ENCODE data around the gene RXRA. TPM values are rescaled to one million over a fixed set of nuclear protein-coding genes. Genes with fewer than 3 reads are reported as not detected.
A peak's percentile ranks its signal among the peaks of the same experiment; 100 is the strongest.

RXRA gene
- total RNA-seq, 1 experiment from 2014 or later = 17.2 TPM

DNA sequence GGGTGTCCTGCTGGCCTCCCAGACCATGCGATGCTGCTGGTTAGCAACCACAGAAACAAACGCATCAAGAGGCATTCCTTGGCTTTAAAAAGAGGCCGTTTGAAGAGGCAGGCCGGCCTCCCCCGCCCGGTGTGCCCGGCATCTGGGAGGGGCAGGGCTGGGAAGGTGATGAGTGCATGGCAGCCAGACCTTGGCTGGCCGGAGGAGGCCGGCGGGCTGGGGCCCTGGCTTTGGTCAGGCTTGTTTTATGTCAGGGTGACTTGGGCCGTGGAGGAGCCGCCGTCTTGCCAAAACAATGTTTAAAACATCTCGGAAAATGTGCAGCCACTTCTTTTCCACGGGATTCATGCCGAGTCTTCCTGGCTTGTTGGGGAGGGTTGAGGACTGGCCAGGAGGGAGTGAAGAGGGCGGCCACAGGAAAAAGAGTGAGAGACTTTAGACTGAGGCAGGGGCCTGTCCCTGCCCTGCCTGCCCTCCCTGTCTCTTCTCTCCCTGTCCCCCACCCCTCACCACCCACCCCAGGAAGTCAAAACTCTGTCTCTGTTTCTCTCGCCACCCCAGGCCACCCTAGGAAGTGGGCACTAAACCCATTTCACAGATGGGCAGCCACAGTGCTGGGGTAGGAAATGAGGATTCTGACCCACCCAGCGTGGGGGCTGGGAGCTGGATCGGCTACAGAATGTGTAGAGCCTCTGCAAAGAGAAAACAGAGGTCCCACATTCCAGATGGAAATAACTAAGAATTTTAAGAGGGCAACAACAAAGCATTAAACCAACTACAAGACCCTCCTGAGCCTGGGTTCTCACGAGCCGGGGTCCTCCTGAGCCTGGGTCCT, 143.0 kb downstream of the RXRA start:
- no peak for DNase-seq (ENCODE audit: low spot score)

DNA sequence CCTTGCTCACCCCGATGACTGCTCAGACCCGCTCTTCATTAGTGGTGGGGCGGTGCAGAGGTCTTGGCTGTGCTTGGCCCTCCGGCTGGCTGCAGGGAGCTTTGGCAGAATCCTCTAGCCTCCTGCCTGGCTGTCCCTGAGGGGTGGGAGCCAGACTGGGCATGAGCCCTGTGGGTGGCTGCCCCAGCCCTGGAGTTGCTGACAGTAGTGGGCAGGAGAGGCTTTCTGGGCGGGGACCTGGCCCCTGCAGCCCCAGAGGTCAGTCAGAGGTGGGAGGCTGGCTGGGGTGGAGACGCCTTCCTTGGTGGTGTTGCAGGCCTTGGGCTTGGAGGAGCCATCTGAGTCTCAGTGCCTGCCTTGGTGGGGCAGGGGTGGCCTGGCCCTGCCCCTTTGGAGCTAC, 146.0 kb downstream of the RXRA start:
- no peak for DNase-seq (ENCODE audit: low spot score)

DNA sequence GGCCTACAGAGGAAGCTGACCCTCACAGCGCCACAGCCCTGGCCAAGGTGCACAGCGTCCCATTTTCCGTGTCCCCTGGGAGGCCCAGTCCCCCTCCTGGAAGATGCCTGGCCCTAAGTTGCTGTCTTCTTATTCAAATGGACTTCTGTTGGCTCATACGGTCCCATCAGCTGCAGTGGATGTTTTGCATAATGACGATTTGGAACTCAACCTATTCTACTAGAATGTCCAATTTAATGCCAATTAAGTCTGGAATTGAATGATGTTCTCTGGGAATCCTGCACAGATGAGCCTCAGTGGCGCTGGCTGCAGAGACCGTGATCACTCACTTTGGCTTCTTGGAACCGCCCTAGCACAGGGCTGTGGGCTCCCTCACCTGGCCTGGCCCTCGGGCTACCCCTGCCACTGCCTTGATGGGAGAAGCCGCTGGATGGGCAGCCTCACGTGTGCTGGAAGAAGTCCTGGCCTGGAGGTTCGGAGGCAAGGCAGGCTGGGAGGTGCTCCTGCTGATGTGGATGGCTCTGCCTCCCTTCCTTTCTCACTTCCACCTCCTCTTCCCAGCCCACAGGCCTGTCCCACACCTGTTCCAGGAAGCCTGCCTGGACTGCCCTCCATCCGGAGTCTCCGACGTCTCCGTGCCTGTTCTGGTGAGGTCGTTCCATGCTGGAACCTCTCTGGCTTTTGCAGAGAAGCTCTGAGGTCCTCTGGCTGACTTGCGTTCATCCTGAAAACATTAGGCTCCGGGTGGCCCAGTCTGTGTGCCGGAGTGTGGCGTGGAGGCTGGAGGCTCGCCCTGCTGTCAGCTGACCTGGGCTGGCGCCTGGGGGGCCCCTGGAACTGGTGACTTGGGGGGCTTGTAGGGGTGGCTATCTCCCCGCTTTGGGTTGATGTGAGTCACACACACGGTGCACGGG, 147.1 kb downstream of the RXRA start:
- no peak for DNase-seq (ENCODE audit: low spot score)

DNA sequence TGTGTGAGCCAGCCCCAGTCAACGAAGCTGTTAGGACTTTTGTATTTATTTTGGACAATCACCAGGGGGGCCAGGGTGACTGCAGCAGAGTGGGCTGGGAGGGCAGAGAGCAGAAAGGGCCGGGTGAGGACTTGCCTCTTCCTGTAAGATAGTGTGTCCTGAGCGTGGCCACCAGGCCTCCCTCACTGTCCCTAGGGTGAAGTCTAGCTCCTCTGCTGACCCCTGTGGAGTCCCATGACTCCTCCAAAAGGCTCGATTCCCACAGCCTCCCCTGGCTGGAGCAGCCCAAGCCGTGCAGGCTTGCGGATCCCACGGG, 147.8 kb downstream of the RXRA start:
- DNase-seq (ENCODE audit: low spot score) = peak; percentile 61

DNA sequence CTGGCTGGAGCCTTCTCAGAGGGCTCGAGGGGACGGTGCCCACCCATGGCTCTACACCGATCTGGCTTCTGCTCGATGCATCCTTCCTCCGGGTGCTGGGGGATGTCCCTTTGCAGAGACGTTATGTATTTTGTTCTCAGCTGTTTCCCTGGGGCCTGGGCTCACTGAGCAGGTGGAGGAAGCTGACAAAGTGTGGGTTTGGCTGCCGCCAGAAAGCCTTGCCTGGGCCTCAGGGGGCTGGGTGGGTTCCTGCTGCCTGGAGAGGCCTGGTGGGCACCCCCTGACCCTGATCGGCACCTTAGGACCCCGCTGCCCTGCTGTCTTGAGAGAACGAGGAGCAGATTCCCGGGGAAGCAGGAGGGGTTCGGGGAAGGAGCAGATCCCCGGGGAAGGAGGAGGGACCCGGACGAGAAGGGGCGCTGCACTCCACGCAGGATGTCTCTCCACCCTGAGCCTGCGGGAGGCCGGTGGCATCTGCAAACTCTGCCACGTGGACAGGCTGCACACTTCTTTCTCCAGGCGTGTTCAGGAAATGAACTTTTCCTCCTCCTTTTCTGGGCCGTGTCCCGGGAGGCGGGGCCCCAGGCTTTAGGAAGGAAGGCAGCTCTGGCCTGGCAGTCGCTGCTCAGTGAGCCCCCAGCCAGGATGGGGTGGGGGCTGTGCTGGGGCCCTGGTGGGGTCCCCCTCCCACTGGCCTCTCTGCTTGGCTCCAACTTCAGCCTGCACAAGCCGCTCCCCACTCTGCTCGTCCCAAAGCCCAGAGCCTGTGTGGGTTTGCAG, 148.9 kb downstream of the RXRA start:
- DNase-seq (ENCODE audit: low spot score) = peak; percentile 84

DNA sequence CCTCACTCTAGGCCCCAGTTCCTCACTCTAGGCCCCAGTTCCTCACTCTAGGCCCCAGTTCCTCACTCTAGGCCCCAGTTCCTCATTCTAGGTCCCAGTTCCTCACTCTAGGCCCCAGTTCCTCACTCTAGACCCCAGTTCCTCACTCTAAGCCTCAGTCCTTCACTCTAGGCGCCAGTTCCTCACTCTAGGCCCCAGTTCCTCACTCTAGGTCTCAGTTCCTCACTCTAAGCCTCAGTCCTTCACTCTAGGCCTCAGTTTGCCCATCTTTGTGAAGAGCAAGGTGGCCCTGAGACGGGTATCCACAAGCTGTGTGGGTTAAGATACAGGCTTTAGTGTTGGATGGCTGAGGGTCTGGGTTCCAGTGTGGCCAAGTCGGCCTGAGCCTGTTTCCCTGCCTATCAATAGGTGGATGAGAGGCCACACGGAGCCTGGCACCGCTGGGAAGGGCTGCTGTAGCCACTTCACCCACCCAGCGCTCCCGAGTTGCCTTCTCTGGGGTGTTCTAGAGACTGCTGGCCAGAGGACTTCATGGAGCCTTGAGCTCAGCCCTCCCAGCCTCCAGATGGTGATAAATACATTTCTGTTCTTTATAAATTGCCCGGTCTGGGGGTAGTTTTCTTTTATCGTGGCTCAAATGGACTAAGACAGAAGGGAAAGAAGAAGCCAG, 150.2 kb downstream of the RXRA start:
- no peak for DNase-seq (ENCODE audit: low spot score)

DNA sequence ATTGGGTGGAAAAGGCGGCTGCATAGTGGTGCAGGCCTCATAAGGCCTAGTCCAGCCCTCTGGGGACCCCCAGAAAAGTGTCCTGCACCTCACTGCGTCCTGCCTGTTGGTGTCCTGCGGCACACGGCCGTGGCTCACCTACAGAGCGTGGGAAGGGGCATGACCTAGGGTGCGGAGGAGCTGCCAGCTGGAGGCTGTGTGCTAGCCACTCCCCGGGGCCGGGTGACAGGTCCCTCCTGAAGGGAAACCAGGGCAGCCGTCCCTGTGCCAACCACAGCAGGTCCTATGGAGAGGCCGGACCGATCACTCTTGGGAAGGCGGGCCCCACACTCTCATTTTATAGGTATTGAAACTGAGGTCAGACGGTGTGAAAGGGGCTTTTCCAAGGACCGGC, 150.7 kb downstream of the RXRA start:
- DNase-seq (ENCODE audit: low spot score) = no peak

DNA sequence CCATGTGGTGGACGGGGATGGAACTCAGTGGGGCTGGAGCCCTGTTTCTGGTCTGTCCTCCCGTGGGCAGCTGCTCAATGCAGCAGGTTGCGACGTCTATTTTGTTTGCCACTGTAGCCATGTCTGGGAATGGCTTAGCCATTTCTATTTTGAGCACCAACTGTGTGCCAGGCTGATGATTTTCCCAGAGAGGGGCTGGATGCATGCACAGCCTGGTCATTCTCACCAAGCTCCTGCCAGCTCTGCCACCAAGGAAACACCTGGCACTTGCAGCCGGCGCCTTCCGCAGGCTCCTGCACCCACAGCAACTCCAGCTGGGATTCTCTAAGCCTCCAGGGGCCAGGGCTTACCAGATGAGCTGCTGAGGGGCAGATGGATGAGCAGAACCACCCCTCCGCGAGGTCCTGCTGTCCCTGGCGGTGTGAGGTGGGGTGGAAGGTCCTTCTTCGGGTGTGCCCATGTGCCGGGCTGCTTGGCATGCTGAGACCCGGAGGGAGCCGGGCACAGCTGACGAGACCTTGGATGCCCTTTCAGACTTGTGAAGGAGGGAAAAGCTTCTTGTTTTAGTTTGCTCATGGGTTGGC, 151.2 kb downstream of the RXRA start:
- DNase-seq (ENCODE audit: low spot score) = no peak

DNA sequence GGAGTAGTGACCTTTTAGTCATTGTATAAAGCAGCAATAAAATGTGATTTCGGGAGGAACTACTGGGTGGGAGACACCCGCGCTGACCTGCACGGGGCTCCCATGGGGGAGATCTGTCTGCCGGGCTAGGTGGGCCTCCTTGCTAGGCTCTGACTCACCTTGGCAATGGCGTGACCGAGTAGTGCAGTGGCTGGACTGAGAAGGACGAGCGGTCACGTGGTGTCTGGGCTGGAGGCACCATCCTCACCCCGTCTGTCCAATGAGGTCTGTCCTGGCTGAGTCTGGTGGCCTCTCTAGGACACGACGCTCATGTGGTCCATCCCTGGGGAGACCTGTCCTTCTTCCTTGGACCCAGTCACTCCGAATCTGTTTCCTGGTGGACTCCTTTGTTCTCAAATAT, 151.7 kb downstream of the RXRA start:
- no peak for DNase-seq (ENCODE audit: low spot score)

DNA sequence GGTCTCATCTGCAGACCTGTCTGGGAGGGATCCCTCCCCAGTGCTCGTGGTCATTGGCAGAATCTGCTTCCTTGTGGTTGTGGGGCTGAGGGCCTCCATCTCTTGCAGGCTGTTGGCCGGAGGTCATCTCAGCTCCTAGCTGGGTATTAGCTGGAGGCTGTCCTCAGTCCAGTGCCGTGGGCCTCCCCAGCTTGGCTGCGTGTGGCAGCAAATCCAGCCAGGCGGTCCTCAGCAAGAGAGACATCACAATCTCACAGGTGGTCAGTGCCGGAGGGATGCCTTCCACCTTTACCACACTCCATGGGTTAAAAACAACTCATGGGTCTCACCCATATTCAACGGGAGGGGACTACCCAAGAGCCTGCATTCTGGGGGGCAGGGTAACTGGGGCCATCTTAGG, 155.5 kb downstream of the RXRA start:
- DNase-seq (ENCODE audit: low spot score) = no peak

DNA sequence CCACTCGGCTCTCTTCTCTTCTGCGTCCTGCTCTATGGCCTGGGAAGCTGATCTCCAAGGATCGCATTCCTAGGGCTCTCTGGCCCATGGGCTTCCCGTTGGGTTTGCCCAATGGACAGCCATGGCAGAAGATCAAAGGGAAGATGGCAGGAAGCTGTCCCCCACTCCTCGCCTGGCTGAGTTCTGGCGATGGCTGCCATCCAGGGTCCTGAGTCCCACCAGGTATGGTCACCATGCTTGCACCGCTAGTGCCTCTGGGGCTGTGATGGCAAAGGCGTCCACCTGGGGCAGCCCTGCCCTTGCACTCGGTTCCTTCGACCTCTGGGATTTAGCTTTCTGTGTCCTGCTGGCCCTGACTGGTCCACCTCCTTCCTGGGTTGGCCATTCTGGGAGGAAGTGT, 156.0 kb downstream of the RXRA start:
- no peak for DNase-seq (ENCODE audit: low spot score)

DNA sequence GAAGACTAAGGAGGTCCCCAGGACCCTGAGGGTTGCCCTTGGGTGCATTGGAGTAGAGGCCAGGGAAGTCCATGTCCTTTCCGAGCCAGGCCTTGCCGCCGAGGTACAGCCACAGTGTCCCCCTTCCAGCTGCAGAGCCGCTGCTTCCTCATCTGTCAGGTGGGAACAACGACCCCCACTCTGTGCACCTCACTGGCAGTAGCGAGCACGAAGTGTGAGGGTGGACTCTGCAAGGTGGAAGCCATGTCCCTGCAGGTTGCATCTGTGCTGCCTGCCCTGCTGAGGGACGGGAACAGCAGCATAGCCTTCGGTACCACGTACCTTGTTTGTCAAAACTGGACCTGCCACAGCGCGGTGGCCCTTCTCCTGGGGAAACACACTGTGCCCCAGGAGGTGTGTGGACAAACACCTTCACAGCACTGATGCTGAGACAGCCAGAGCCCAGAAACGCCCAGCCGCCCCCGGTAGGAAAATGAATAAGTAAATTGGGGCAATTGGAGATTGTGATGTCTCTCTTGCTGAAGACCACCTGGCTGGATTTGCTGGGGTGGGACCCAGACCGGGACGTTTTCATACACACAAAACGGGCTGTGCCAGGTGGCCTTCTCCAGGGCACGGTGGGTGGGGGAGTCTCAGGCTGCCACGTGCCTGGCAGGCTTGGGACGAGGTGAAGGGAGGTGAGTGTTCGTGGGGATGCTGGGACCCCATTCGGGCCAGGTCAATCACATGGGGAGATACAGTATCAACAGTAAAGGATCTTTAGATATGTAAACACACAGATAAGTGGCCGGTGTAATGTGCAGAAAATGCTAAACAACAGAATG, 157.3 kb downstream of the RXRA start:
- no peak for DNase-seq (ENCODE audit: low spot score)

DNA sequence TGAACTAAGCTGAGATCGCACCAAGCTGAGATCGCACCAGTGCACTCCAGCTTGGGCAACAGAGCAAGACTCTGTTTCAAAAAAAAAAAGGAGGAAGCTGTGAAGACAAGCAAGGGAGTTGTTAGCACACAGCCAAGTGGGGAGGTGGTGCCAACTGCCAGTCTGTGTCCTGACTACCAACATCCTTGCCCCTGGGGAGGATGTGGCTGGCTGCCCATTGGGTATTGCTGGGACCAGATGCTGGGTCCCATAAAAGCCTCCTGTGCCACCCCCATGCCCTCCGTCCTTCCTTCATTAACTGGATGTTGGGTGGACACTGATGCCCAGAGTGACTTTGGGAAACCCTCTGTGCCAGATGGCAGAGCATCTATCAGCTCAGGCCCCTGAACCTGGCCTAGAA, 158.2 kb downstream of the RXRA start:
- DNase-seq (ENCODE audit: low spot score) = no peak

DNA sequence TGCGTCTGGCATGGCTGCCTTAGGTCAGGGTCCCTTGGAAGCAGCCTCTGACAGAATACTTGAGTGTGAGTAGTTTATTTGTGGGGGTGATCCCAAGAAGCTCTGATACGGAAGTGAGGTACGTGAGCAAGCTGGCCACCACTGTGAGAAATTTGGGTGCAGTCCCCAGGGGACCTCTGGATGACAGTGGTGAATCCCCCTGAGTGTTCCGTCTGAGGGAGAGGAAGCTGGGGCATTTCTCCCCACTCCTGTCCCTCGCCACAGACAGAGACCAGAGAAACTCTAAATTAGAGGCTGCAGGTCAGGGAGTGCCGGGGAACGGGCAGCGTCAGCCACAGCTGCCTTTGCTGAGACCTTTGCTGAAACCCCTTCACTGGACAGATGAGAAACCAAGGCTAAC, 159.4 kb downstream of the RXRA start:
- DNase-seq (ENCODE audit: low spot score) = no peak

DNA sequence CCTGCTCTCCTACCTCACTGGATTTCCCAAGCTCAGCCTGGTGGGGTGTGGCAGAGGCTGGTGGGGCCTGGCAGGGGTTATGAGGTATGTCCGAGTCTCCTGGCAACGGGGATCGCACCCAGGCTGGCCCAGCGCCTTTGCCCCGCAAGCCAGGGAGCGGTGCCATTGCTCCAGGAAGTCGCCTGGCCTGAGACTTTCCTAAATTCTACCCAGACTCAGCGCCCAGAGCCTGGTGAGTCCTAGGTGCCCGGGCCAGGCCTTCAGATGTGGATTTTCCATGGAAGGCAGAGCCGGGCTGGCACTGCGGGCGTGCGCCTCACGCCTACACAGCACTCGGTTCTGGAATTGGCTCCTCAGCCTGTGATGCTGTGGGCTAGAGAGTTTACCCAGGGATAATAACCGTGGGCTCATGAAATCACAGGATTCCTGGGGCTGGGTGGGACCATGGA, 159.9 kb downstream of the RXRA start:
- DNase-seq (ENCODE audit: low spot score) = no peak

DNA sequence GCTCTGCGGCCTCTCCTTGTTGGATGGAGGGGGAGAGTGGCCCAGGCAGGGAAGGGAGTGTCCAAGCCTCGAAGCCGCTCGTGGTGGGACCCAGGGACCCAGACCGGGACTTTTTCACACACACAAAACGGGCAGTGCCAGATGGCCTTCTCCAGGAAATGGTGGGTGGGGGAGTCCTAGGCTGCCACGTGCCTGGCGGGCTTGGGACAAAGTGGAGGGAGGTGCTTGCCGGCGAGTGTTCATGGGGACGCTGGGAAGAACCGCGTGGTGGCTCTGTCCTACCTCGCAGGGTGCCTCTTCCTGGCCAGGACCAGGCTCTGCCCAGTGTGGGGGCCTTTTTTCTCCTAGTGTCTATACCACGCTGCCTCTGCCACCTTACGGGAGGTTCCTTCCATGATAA, 160.3 kb downstream of the RXRA start:
- no peak for DNase-seq (ENCODE audit: low spot score)
